GM21390 (cell line): ENCODE data around the gene MYL5.
"Not testable (repeated sequence)": the region's sequence is repeated elsewhere in the genome, so short reads cannot be mapped to it uniquely, and the experiment has no call there.

Source experiments
- ATAC-seq: cut with Tn5 transposase; IDR thresholded peaks from one replicate; pipeline ENCODE4 v1.9.1; 2021; ENCODE audit not compliant: unreplicated experiment

MYL5 gene

DNA sequence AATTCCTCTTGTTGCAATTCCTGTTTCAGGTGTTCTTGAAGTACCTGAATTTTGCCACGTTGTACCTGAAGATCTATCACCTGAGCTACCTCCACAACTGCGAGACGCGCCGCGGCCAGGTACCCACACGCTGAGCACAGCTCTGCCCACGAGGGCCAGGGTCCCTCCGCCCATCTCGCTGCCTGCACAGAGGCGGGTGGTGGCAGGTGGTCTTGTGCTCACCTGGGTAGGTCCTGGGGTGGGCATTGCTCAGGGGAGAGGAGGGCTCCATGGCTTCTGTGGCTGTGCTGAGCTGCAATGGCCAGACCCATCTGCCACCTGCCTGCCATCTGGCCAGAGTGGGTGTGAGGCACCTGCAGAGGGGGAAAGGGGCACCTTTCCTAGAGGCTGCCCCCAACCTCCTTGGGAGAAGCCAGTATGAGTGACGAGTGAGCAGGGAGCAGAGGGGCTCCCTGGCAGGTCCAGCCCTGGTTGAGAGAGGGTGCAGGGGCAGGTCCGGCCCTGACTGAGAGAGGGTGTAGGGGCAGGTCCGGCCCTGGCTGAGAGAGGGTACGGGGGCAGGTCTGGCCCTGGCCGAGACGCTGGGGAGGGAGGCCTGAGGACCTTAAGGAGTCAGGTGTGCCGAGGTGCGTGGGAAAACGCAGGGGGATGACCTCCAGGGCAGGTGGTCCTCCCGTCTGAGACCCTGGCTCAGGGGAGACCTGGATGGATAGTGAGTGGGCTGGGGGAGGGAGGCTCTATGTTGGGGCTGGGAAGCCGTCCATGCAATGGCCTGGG lies 38.3 kb upstream of the MYL5 start:
- ATAC-seq: no peak

GRCh38 chr4:636628-637159 lies 37.6 kb upstream of the MYL5 start:
- ATAC-seq: no peak

- no peak for ATAC-seq
Measured at GRCh38 chr4:637536-638280, 36.6 kb upstream of the MYL5 start.

DNA sequence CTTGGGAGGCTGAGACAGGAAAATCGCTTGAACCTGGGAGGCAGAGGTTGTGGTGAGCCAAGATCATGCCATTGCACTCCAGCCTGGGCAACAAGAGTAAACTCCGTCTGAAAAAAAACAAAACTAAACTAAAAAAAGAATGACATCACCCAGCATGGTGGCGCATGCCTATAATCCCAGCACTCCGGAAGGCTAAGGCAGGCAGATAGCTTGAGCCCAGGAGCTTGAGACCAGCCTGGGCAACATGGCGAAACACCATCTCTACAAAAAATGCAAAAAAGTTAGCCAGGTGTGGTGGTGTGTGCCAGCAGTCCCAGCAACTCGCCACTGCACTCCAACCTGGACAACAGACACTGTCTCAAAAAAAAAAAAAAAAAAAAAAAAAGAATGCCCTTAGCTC lies 32.0 kb upstream of the MYL5 start:
- not testable (repeated sequence) for ATAC-seq

DNA sequence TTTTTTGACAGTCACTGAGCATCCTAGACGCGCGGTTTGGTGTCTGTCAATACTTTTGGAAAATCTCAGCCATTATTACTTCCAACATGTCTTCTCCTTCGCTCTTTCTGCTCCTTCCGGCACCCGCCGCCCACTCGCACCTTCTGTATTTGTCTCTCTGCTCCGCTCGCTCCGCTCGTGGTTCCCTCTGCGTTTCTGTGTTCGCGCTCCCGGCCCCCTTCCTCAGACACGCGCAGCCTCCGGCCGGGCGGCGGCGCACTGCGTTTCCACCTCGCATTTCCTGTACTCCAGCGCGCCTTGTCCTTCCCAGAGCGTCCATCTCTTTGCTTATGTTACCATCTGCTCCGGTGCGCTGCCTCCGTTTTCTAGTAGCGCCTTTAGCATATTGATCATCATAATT lies 27.9 kb upstream of the MYL5 start:
- ATAC-seq: no peak

- ATAC-seq: no peak
Measured at GRCh38 chr4:647481-647880, 26.9 kb upstream of the MYL5 start.

DNA sequence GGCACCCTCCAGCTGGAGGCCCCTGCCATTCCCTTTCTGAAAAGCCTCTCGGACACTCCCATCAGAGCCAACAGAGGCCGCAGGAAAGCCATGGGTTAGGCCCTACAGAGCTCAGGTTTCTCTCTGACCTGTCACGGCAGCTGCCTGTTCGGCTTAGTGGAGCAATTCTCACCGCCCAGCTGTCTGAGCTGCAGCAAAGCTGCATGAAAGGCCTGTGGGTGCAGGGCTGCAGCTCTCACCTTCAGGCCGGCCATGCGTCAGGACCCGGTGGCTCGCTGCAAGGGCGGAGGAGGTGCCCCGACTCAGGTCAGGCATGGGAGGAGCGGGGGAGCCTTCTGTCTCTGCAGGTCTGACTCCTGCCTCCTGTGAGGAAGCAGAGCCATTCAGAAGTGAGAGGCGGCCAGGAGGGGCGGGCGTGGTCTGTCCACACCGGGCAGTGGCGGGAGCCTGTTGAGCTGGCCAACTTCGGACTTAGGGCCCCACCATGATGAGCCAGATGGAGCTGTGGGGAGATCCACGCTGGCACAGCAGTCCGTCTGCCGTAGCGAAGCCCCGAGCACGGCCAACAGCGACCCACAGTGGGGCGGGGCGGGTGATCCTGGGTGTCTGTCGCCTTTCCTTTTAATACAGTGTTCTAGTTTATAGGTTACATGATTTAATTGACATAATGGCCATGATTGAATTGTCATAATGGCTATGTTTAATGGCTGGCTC lies 25.6 kb upstream of the MYL5 start:
- no peak for ATAC-seq

DNA sequence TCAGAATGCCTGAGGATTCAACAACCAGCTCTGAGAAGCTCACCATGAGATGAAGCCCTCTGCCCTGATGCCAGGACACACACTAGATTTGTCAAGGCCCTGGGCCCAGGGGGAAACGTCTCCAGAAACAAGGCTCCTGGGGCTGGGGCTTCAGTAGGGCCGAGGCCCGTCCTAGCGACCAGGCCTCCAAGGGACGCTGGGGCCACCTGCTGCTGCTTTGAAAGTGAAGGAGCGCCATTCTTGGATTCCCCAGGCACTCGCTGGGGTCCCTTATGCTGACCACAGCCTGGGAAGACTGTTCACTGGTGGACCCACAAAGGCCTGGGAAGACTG lies 25.1 kb upstream of the MYL5 start:
- ATAC-seq: no peak

GRCh38 chr4:649751-650310 lies 24.5 kb upstream of the MYL5 start:
- no peak for ATAC-seq

DNA sequence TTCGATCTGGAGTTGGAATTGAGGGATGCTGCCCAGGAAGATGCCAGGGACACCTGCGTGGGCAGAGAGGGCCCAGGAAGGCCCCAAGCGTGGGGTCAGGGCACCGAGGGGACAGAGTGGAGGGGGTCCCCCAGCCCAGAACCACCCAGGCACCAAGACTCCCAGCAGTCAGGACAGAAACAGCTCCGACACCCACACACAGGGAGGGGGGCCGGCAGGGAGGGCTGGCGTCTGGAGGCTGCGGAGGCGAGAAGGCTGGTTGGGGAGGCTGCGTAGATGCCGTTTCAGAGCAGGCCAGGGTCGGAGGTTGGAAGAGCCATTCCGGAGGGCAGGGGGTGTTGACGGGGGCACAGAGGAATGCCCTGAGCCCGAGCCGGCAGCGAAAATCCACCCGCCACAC lies 23.9 kb upstream of the MYL5 start:
- no peak for ATAC-seq

DNA sequence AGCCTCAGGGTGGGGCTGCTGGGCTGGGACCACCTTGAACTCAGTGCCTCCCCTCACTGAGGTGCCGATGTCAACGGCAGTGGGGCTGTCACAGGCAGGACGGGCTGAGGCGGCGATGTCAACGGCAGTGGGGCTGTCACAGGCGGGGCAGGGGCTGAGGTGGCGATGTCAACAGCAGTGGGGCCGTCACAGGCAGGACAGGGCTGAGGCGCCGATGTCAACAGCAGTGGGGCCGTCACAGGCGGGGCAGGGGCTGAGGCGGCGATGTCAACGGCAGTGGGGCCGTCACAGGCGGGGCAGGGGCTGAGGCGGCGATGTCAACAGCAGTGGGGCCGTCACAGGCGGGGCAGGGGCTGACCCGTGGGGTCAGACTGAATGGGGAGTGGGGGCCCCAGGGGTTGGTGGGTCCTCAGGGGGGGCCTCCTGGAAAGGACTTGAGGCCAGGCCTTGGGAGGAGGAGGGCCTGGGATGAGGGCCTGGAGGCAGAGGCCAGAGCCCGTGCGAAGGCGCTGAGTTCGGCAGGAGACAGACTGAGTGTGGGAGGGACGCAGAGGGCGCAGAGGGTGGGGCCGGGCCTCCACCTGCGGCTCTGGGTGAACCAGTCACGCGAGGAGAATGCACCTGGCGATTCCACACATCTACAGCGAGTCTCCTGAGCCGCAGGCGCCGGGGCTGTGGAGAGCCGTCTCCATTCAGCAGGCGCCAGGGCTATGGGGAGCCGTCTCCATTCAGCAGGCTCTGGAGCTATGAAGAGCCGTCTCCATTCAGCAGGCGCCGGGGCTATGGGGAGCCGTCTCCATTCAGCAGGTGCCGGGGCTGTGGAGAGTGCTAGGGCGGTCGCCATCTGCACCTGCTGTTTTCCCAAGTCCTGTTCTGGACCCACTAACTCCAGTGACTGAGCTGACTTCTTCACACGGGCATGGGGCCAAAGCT lies 23.1 kb upstream of the MYL5 start:
- no peak for ATAC-seq

DNA sequence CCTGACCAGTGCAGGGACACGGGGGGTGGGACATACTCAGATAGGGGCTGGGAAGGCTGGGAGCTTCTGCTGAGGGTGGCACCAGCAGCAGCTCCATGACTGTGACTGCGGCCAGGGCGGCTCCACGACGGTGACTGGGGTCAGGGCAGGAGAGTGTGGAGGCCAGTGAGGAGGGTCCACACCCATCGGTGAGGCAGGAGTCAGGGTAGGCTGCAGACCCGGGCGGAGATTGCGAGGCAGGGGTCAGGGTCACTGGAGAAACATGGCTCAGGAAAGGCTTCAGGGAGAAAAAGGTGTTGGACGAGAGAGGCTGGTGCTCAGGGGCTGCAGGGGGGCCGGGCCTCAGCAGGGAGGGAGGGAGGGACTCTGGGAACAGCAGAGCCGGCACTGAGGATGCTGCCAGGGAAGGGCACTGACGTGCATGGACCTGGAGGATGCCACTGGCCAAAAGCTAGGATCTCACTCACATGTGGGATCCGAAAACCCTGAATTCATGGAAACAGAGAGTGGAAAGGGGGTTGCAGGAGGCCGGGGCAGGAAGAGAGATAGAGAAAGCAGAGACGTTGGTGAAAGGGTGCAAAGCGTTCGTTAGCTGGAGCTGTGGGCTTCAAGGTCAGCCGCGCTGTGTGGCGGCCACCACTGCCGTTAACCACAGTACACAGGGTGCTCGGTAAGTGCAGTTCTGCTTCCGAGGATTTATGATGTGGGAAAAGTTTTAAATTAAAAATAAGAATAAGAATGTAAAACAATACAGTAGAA lies 22.3 kb upstream of the MYL5 start:
- ATAC-seq: no peak

- no peak for ATAC-seq
Measured at GRCh38 chr4:653080-653821, 21.1 kb upstream of the MYL5 start.

GRCh38 chr4:653831-654502 lies 20.4 kb upstream of the MYL5 start:
- ATAC-seq: no peak

DNA sequence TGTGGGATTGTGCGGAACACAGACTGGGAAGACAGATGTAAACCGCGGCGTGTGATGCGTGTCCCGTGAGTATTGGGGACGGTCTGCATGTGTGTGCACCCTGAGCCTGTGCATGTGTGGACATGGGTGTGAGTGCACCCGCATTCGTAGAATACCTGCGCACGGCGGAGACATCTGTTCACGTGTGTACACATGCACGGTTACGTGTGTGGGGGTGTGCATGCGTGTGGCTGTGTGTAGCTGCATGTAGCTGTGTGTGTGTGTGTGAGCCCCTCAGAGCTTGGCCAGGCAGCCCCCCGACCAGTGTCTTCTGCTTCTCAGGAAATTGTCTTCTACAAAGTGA lies 19.9 kb upstream of the MYL5 start:
- no peak for ATAC-seq

GRCh38 chr4:654871-655463 lies 19.4 kb upstream of the MYL5 start:
- ATAC-seq: no peak

GRCh38 chr4:655464-656151 lies 18.7 kb upstream of the MYL5 start:
- no peak for ATAC-seq
